GM23338 (cell line): ENCODE results near the gene MYOD1. TPM values are rescaled to one million over a fixed set of nuclear protein-coding genes. Genes with fewer than 3 reads are reported as not detected.

Experiments used
- ATAC-seq: fragments of 200-7000 bp; cut with Tn5 transposase; 3 replicates; pipeline ENCODE4 v1.9.1; 2020
- DNase-seq: peaks from one replicate; pipeline ENCODE4 v3.0.0-alpha.2; 2015; ENCODE audit warnings: low spot score
- H2AFZ ChIP-seq: fragments of 200-600 bp; sonication (generic); 2 replicates; pipeline ENCODE4 v1.8.0; 2016; ENCODE audit warnings: antibody characterized with exemption, mild to moderate bottlenecking, moderate library complexity
- H3F3A ChIP-seq: fragments of 200-600 bp; sonication (generic); replicated peaks from 2 replicates; pipeline ENCODE4 v1.8.0; 2017; ENCODE audit warnings: antibody characterized with exemption, mixed run types, low read depth
- H3K27ac ChIP-seq: fragments of 200-600 bp; sonication (generic); 2 replicates; pipeline ENCODE4 v1.6.1; 2016; ENCODE audit warnings: low read depth
- H3K27me3 ChIP-seq: fragments of 200-600 bp; sonication (generic); 2 replicates; pipeline ENCODE4 v1.8.0; 2016; ENCODE audit warnings: mild to moderate bottlenecking, mixed run types, moderate library complexity; ENCODE audit not compliant: insufficient read depth
- H3K36me3 ChIP-seq: fragments of 200-600 bp; sonication (generic); 2 replicates; pipeline ENCODE4 v1.8.0; 2016; ENCODE audit warnings: mild to moderate bottlenecking; ENCODE audit not compliant: insufficient read depth
- H3K4me1 ChIP-seq: fragments of 200-600 bp; sonication (generic); 2 replicates; pipeline ENCODE4 v1.8.0; 2016; ENCODE audit warnings: mild to moderate bottlenecking, moderate library complexity; ENCODE audit not compliant: insufficient read depth
- H3K4me2 ChIP-seq: fragments of 200-600 bp; sonication (generic); 2 replicates; pipeline ENCODE4 v1.7.1; 2017; ENCODE audit warnings: mixed run types
- H3K4me3 ChIP-seq: fragments of 200-600 bp; sonication (generic); 2 replicates; pipeline ENCODE4 v1.6.1; 2016; ENCODE audit warnings: mixed run types
- H3K79me2 ChIP-seq: fragments of 200-600 bp; sonication (generic); replicated peaks from 2 replicates; pipeline ENCODE4 v1.8.0; 2017; ENCODE audit warnings: mild to moderate bottlenecking; ENCODE audit not compliant: insufficient read depth
- H3K9me2 ChIP-seq: fragments of 200-600 bp; sonication (generic); 2 replicates; pipeline ENCODE4 v1.8.0; 2017; ENCODE audit not compliant: insufficient read depth
- H4K20me1 ChIP-seq: fragments of 200-600 bp; sonication (generic); replicated peaks from 2 replicates; pipeline ENCODE4 v1.8.0; 2017; ENCODE audit warnings: mild to moderate bottlenecking; ENCODE audit not compliant: insufficient read depth
- H3K27ac Mint-ChIP-seq: 2 replicates; pipeline ENCODE4 v1.8.0; 2020; ENCODE audit warnings: inconsistent platforms, mild to moderate bottlenecking, moderate library complexity, mixed read lengths
- H3K27me3 Mint-ChIP-seq: 3 replicates; pipeline ENCODE4 v1.8.0; 2022; ENCODE audit warnings: low read depth, mild to moderate bottlenecking, moderate library complexity, mixed read lengths, inconsistent platforms; ENCODE audit not compliant: insufficient read depth, poor library complexity
- H3K36me3 Mint-ChIP-seq: 3 replicates; pipeline ENCODE4 v1.8.0; 2021; ENCODE audit warnings: low read depth, mild to moderate bottlenecking, inconsistent platforms, moderate library complexity, mixed read lengths
- H3K4me1 Mint-ChIP-seq: 3 replicates; pipeline ENCODE4 v1.8.0; 2020; ENCODE audit warnings: mild to moderate bottlenecking, inconsistent platforms, mixed read lengths
- H3K4me3 Mint-ChIP-seq: 3 replicates; pipeline ENCODE4 v1.8.0; 2021; ENCODE audit warnings: moderate library complexity, mild to moderate bottlenecking, inconsistent platforms, mixed read lengths
- H3K9me3 Mint-ChIP-seq: 3 replicates; pipeline ENCODE4 v1.8.0; 2020; ENCODE audit warnings: moderate library complexity, mild to moderate bottlenecking, inconsistent platforms, mixed read lengths
- EZH2 ChIP-seq: fragments of 200-600 bp; sonication (generic); IDR thresholded peaks from one replicate; pipeline ENCODE4 v1.8.0; 2017; ENCODE audit warnings: antibody characterized with exemption, mild to moderate bottlenecking, low read depth; ENCODE audit not compliant: unreplicated experiment
- STAT1 ChIP-seq: IDR thresholded peaks from one replicate; pipeline ENCODE4 v1.6.1; 2016; ENCODE audit warnings: antibody characterized with exemption; ENCODE audit not compliant: unreplicated experiment
- polyA plus RNA-seq: library from polyadenylated mRNA; unstranded; fragments of >200 nt; fragmentation: Nextera tagmentation; extraction: Ambion mirVana; gene quantifications from 2 replicates; pipeline ENCODE4 v1.2.1, GENCODE V29; 2016
- total RNA-seq: library from RNA; depleted of rRNA; stranded (reverse); fragments of >200 nt; shearing (Covaris generic); gene quantifications from 2 replicates; pipeline ENCODE4 v1.2.3, GENCODE V29; 2014
- TF ChIP-seq, protein P1 (sequence below): fragments of 250-450 bp; sonication (Bioruptor Pico); IDR thresholded peaks from 2 replicates; pipeline ENCODE4 v1.5.0; 2020; ENCODE audit warnings: mild to moderate bottlenecking, moderate library complexity
- TF ChIP-seq, protein P2 (sequence below): IDR thresholded peaks from 2 replicates; pipeline ENCODE4 v1.6.1; 2016; ENCODE audit warnings: antibody characterized with exemption

The MYOD1 gene
- total and polyA plus RNA-seq, 2 experiments from 2014 or later, result not detected

DNA sequence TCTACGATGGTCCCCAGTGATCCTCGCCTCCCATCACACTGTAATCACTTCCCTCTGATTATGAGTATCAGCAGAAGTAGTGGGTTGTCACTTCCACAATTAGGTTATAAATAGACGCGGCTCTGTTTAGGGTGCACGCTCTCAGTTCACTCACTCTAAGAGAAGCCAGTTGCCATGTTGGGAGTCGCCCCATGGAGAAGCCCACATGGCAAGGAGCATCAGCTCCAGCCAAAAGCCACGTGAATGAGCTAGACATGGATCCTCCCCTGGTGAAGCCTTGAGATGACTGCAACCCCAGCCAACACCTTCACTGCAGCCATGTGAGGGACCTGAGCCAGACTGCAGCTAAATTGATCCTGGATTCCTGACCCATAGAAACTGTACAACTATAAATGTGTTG, 26.4 kb upstream of the MYOD1 start (continued):
- TF ChIP-seq, protein P1, sequence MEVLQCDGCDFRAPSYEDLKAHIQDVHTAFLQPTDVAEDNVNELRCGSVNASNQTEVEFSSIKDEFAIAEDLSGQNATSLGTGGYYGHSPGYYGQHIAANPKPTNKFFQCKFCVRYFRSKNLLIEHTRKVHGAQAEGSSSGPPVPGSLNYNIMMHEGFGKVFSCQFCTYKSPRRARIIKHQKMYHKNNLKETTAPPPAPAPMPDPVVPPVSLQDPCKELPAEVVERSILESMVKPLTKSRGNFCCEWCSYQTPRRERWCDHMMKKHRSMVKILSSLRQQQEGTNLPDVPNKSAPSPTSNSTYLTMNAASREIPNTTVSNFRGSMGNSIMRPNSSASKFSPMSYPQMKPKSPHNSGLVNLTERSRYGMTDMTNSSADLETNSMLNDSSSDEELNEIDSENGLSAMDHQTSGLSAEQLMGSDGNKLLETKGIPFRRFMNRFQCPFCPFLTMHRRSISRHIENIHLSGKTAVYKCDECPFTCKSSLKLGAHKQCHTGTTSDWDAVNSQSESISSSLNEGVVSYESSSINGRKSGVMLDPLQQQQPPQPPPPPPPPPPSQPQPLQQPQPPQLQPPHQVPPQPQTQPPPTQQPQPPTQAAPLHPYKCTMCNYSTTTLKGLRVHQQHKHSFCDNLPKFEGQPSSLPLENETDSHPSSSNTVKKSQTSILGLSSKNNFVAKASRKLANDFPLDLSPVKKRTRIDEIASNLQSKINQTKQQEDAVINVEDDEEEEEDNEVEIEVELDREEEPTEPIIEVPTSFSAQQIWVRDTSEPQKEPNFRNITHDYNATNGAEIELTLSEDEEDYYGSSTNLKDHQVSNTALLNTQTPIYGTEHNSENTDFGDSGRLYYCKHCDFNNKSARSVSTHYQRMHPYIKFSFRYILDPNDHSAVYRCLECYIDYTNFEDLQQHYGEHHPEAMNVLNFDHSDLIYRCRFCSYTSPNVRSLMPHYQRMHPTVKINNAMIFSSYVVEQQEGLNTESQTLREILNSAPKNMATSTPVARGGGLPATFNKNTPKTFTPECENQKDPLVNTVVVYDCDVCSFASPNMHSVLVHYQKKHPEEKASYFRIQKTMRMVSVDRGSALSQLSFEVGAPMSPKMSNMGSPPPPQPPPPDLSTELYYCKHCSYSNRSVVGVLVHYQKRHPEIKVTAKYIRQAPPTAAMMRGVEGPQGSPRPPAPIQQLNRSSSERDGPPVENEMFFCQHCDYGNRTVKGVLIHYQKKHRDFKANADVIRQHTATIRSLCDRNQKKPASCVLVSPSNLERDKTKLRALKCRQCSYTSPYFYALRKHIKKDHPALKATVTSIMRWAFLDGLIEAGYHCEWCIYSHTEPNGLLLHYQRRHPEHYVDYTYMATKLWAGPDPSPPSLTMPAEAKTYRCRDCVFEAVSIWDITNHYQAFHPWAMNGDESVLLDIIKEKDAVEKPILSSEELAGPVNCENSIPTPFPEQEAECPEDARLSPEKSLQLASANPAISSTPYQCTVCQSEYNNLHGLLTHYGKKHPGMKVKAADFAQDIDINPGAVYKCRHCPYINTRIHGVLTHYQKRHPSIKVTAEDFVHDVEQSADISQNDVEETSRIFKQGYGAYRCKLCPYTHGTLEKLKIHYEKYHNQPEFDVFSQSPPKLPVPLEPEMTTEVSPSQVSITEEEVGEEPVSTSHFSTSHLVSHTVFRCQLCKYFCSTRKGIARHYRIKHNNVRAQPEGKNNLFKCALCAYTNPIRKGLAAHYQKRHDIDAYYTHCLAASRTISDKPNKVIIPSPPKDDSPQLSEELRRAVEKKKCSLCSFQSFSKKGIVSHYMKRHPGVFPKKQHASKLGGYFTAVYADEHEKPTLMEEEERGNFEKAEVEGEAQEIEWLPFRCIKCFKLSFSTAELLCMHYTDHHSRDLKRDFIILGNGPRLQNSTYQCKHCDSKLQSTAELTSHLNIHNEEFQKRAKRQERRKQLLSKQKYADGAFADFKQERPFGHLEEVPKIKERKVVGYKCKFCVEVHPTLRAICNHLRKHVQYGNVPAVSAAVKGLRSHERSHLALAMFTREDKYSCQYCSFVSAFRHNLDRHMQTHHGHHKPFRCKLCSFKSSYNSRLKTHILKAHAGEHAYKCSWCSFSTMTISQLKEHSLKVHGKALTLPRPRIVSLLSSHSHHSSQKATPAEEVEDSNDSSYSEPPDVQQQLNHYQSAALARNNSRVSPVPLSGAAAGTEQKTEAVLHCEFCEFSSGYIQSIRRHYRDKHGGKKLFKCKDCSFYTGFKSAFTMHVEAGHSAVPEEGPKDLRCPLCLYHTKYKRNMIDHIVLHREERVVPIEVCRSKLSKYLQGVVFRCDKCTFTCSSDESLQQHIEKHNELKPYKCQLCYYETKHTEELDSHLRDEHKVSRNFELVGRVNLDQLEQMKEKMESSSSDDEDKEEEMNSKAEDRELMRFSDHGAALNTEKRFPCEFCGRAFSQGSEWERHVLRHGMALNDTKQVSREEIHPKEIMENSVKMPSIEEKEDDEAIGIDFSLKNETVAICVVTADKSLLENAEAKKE (CRISPR knock-in tag), result no peak
- TF ChIP-seq, protein P2, sequence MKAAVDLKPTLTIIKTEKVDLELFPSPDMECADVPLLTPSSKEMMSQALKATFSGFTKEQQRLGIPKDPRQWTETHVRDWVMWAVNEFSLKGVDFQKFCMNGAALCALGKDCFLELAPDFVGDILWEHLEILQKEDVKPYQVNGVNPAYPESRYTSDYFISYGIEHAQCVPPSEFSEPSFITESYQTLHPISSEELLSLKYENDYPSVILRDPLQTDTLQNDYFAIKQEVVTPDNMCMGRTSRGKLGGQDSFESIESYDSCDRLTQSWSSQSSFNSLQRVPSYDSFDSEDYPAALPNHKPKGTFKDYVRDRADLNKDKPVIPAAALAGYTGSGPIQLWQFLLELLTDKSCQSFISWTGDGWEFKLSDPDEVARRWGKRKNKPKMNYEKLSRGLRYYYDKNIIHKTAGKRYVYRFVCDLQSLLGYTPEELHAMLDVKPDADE, result no peak
- no peak for TF ChIP-seq EZH2

DNA sequence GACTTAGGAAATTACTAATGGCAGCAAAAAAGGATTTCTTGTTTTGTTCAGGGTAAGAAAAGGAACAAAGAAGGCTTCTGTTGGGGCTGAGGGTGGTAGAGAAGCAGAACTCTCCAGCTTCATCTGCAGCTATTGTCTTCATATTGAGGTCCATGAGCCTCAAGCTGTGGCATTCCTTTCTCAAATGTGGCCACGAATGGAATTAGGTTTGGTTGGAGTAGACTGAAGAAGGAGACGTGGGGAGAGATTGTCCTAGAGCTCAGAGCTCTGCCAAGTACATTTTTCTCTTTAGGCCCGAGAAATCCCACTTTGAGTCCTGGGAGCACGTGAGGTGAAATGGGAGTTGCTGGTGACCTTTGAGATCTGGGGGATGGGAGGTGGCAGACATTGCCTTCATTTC, 25.8 kb upstream of the MYOD1 start:
- H3K27me3 Mint-ChIP-seq, result peaks cover 28% of the 10 kb centered on the region
- DNase-seq (no peak), ATAC-seq (no peak)
- H3K4me3 Mint-ChIP-seq, result no peak overlapping the region
- Histone ChIP-seq H3F3A (no peaks in the 10 kb centered on the region), H3K27me3 (peaks cover 57% of the 10 kb centered on the region), H3K4me2 (no peak overlapping the region), H3K9me2 (no peaks in the 10 kb centered on the region), H3K4me3 (no peak overlapping the region), H4K20me1 (peaks cover 3% of the 10 kb centered on the region; the same call in 1 of the 2 replicates), H3K4me1 (no peaks in the 10 kb centered on the region), H3K27ac (no peak overlapping the region), H3K36me3 (no peaks in the 10 kb centered on the region), H3K79me2 (no peaks in the 10 kb centered on the region), H2AFZ (no peak overlapping the region)
- H3K36me3 Mint-ChIP-seq, result no peaks in the 10 kb centered on the region
- 0 out of 3 replicates have a peak, but pooled peaks cover 4% of the 10 kb centered on the region for H3K4me1 Mint-ChIP-seq
- H3K9me3 Mint-ChIP-seq, result no peaks in the 10 kb centered on the region
- H3K27ac Mint-ChIP-seq, result no peak overlapping the region
- TF ChIP-seq, protein P1 (CRISPR knock-in tag), result no peak
- no peak for TF ChIP-seq STAT1
